ENCODE data around the gene CACNB4.

- TF ChIP-seq, protein P1, sequence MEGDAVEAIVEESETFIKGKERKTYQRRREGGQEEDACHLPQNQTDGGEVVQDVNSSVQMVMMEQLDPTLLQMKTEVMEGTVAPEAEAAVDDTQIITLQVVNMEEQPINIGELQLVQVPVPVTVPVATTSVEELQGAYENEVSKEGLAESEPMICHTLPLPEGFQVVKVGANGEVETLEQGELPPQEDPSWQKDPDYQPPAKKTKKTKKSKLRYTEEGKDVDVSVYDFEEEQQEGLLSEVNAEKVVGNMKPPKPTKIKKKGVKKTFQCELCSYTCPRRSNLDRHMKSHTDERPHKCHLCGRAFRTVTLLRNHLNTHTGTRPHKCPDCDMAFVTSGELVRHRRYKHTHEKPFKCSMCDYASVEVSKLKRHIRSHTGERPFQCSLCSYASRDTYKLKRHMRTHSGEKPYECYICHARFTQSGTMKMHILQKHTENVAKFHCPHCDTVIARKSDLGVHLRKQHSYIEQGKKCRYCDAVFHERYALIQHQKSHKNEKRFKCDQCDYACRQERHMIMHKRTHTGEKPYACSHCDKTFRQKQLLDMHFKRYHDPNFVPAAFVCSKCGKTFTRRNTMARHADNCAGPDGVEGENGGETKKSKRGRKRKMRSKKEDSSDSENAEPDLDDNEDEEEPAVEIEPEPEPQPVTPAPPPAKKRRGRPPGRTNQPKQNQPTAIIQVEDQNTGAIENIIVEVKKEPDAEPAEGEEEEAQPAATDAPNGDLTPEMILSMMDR (IDR thresholded peaks at IDR 0.05) = no peak
- TF ChIP-seq POLR2A (IDR thresholded peaks at IDR 0.05) = no peak
- TF ChIP-seq EP300 (IDR thresholded peaks at IDR 0.05) = no peak
These were observed 246.4 kb downstream of the CACNB4 start for GRCh38 chr2:151852260-151853069.

Data from tibial nerve (tissue), 4 donors.